ENCODE results near the gene LINGO1. TPM values are rescaled to one million over a fixed set of nuclear protein-coding genes. Genes with fewer than 3 reads are reported as not detected.
A peak's percentile ranks its signal among the peaks of the same experiment; 100 is the strongest.

LINGO1 gene
- total and polyA plus RNA-seq, 2 donors (not counting 1 experiment from before 2014, with no cell fraction given), result 0.05 TPM; not detected in 1

DNA sequence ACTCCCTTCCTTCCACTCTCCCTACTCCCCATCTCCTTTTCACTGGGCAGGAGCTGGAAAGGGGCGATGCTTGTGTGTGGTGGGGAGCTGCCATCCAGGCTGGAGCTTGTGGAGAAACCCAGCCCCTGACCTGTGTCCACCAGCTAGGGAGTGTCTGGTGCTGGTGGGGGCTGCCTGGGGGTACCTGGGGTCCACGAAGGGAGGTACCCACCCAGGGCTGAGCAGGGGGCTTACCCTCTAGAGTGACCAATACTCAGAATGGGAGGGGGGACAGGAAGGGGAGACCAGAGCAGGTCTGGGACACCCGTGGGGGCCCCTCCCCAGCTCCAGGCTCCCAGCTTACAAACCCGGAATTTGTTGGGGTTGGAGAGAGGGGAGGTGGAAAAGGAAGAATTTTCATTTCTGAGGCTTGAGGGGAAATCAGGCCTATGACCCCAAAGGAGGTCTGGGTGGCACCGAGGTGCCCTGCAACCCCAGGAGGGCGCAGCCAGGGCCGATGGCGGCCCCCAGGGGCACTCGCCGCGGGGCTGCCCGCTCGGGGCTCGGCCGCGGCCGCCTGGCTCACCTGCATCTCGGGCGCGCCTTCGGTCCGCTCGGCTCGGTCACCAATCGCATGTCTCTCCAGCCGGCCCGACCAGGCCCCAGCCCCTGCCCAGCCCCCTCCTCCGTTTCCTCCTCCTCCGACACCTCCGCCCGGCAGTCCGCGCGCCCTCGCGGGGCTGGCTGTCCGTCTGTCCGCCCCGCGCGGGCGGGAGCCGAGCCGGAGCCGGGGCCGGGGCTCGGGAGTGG lies 773 bp downstream of the LINGO1 start:
- Histone ChIP-seq H3K9ac (ENCODE audit: insufficient read depth, low read length) (no peak overlapping the region), H3K36me3 (ENCODE audit: control insufficient read depth, insufficient read depth, low read length) (no peaks in the 10 kb centered on the region), H2AFZ (ENCODE audit: low read length) (no peak overlapping the region), H3K4me2 (ENCODE audit: extremely low read depth, insufficient read depth, low read length) (no peak overlapping the region), H3K4me3 (replicated peaks in 1 of 4; ENCODE audit: control extremely low read depth in 1 of 4, insufficient read depth in 1 of 4, low read depth in 3 of 4, low read length in 4 of 4) (no peak overlapping the region), H4K20me1 (ENCODE audit: control insufficient read depth, extremely low read depth, insufficient read depth, low read length) (no peaks in the 10 kb centered on the region), H3K9me3 (ENCODE audit: control insufficient read depth, insufficient read depth, low read depth, low read length) (no peaks in the 10 kb centered on the region), H3K27ac (ENCODE audit: insufficient read depth, low read length) (no peak overlapping the region), H3K27me3 (ENCODE audit: control insufficient read depth, insufficient read depth, low read length) (peaks cover 36% of the 10 kb centered on the region), H3K79me2 (ENCODE audit: control insufficient read depth, insufficient read depth, low read length) (no peaks in the 10 kb centered on the region), H3K4me1 (ENCODE audit: control insufficient read depth, extremely low read depth, insufficient read depth, low read length) (no peaks in the 10 kb centered on the region)
- DNase-seq (ENCODE audit: low read depth in 2 of 2), result no peak
- TF ChIP-seq, protein P1, sequence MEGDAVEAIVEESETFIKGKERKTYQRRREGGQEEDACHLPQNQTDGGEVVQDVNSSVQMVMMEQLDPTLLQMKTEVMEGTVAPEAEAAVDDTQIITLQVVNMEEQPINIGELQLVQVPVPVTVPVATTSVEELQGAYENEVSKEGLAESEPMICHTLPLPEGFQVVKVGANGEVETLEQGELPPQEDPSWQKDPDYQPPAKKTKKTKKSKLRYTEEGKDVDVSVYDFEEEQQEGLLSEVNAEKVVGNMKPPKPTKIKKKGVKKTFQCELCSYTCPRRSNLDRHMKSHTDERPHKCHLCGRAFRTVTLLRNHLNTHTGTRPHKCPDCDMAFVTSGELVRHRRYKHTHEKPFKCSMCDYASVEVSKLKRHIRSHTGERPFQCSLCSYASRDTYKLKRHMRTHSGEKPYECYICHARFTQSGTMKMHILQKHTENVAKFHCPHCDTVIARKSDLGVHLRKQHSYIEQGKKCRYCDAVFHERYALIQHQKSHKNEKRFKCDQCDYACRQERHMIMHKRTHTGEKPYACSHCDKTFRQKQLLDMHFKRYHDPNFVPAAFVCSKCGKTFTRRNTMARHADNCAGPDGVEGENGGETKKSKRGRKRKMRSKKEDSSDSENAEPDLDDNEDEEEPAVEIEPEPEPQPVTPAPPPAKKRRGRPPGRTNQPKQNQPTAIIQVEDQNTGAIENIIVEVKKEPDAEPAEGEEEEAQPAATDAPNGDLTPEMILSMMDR (conservative IDR thresholded peaks at IDR 0.05 in 1 of 2, IDR thresholded peaks at IDR 0.05 in 1 of 2; ENCODE audit: low read depth in 1 of 2, low read length in 2 of 2), result no peak
- TF ChIP-seq EZH2 (IDR thresholded peaks at IDR 0.05; ENCODE audit: low read length, missing control alignments), result peak; percentile 93

DNA sequence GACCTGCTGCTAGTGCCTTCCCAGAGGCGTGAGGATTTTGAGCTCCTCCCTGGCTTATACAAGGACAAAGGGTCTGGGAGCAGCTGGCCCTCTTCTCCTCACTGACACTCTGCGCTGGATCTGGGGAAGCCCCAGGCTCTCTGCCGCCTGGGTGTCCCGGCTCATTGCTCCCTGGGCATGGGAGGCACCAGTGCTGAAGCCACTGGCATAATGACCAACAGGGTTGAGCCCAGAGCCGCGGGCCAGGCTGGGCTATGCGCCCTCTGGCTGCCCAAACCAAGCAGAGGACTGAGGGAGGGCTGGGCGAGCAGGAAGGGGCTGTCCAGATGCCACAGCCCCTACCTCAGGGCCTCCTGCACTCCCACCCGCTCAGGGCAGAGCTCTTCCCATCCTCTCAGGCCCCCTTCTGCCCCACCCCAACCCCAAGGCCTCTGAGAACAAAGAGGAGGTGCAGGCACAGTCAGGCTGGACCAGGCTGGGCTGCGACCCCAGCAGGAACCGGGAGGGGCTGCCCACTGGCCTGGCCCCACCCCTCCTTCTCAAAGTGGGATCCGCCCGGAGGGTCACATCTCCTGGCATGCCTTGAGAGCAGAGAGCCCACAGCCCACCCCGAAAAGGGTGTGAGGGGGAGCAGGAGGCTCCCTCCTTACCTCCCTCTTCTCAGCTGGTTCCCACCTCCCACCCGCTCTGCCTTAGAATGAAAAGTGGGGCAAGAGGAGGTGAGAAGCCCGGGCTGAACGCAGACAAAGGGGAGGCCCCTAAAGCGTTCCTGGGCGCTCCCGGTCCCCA lies 1.6 kb downstream of the LINGO1 start:
- DNase-seq (ENCODE audit: low read depth in 2 of 2), result no peak

DNA sequence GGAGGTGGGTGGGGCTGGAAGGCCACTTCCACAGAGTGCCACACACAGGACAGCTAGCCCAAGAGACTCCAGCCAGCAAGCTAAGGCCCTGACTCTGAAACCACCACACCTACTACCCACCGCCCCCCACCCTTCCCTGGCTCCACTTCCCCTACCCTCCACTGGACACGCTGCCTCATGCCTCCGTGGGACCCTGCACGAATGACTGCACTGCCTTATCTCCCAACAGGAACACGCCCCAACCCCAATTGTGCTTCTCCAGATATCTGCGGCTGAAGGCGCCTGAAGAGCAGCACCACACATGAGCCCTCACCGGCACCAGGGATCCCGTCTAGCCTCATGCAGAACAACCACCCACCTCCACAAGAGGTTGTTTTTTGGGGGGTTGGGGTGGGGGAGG lies 2.7 kb downstream of the LINGO1 start:
- Histone ChIP-seq H4K20me1 (ENCODE audit: control insufficient read depth, extremely low read depth, insufficient read depth, low read length) (no peaks in the 10 kb centered on the region), H3K4me2 (ENCODE audit: extremely low read depth, insufficient read depth, low read length) (no peak overlapping the region), H2AFZ (ENCODE audit: low read length) (no peak overlapping the region), H3K9me3 (ENCODE audit: control insufficient read depth, insufficient read depth, low read depth, low read length) (no peaks in the 10 kb centered on the region), H3K36me3 (ENCODE audit: control insufficient read depth, insufficient read depth, low read length) (no peaks in the 10 kb centered on the region), H3K4me1 (ENCODE audit: control insufficient read depth, extremely low read depth, insufficient read depth, low read length) (no peaks in the 10 kb centered on the region), H3K27ac (ENCODE audit: insufficient read depth, low read length) (no peak overlapping the region), H3K9ac (ENCODE audit: insufficient read depth, low read length) (no peak overlapping the region), H3K27me3 (ENCODE audit: control insufficient read depth, insufficient read depth, low read length) (peaks cover 31% of the 10 kb centered on the region), H3K4me3 (replicated peaks in 1 of 4; ENCODE audit: control extremely low read depth in 1 of 4, insufficient read depth in 1 of 4, low read depth in 3 of 4, low read length in 4 of 4) (no peak overlapping the region), H3K79me2 (ENCODE audit: control insufficient read depth, insufficient read depth, low read length) (no peaks in the 10 kb centered on the region)
- TF ChIP-seq, protein P1 (conservative IDR thresholded peaks at IDR 0.05 in 1 of 2, IDR thresholded peaks at IDR 0.05 in 1 of 2; ENCODE audit: low read depth in 1 of 2, low read length in 2 of 2), result no peak
- no peak for TF ChIP-seq EZH2 (IDR thresholded peaks at IDR 0.05; ENCODE audit: low read length, missing control alignments)
- no peak for DNase-seq (ENCODE audit: low read depth in 2 of 2)

More for the DNA sequence above, 1.6 kb downstream of the LINGO1 start:
- Histone ChIP-seq H3K9ac (ENCODE audit: insufficient read depth, low read length) (no peak overlapping the region), H3K36me3 (ENCODE audit: control insufficient read depth, insufficient read depth, low read length) (no peaks in the 10 kb centered on the region), H2AFZ (ENCODE audit: low read length) (no peak overlapping the region), H3K4me2 (ENCODE audit: extremely low read depth, insufficient read depth, low read length) (no peak overlapping the region), H3K79me2 (ENCODE audit: control insufficient read depth, insufficient read depth, low read length) (no peaks in the 10 kb centered on the region), H3K4me3 (replicated peaks in 1 of 4; ENCODE audit: control extremely low read depth in 1 of 4, insufficient read depth in 1 of 4, low read depth in 3 of 4, low read length in 4 of 4) (no peak overlapping the region), H3K27me3 (ENCODE audit: control insufficient read depth, insufficient read depth, low read length) (peaks cover 35% of the 10 kb centered on the region), H3K4me1 (ENCODE audit: control insufficient read depth, extremely low read depth, insufficient read depth, low read length) (no peaks in the 10 kb centered on the region), H3K27ac (ENCODE audit: insufficient read depth, low read length) (no peak overlapping the region), H4K20me1 (ENCODE audit: control insufficient read depth, extremely low read depth, insufficient read depth, low read length) (no peaks in the 10 kb centered on the region), H3K9me3 (ENCODE audit: control insufficient read depth, insufficient read depth, low read depth, low read length) (no peaks in the 10 kb centered on the region)
- TF ChIP-seq, protein P1 (conservative IDR thresholded peaks at IDR 0.05 in 1 of 2, IDR thresholded peaks at IDR 0.05 in 1 of 2; ENCODE audit: low read depth in 1 of 2, low read length in 2 of 2), result peak in 1 of 2 donors; percentile 31
- TF ChIP-seq EZH2 (IDR thresholded peaks at IDR 0.05; ENCODE audit: low read length, missing control alignments), result no peak

All from fibroblast of lung (primary cell).